Stimulated activated naive CD4-positive, alpha-beta T cell (primary cell): ENCODE results near the gene ERI2.
"Not testable (repeated sequence)": the region's sequence is repeated elsewhere in the genome, so short reads cannot be mapped to it uniquely, and the experiment has no call there.

Source experiments
- DNase-seq, 6 experiments: peaks; one replicate each; lab custom pipeline; 2025; lab: John Stamatoyannopoulos, UW

ERI2 gene

GRCh38 chr16:20814784-20815183, 8.5 kb upstream of the ERI2 start:
- no peak for DNase-seq

GRCh38 chr16:20812510-20812909, 6.2 kb upstream of the ERI2 start:
- DNase-seq, result no peak

GRCh38 chr16:20811889-20812439, 5.7 kb upstream of the ERI2 start:
- no peak for DNase-seq

- DNase-seq, result no peak
Measured at GRCh38 chr16:20807862-20808261, 1.6 kb upstream of the ERI2 start.

GRCh38 chr16:20805684-20806167, 546 bp downstream of the ERI2 start:
- DNase-seq, result not testable (repeated sequence)

GRCh38 chr16:20803561-20804214, 2.6 kb downstream of the ERI2 start:
- DNase-seq, result no peak

- no peak for DNase-seq
Measured at GRCh38 chr16:20803192-20803560, 3.1 kb downstream of the ERI2 start.

GRCh38 chr16:20801278-20801677, 5.0 kb downstream of the ERI2 start:
- no peak for DNase-seq

- DNase-seq, result peak in 2 of 6 experiments; percentile 3 to 22
Measured at GRCh38 chr16:20799599-20799998, 6.7 kb downstream of the ERI2 start.

GRCh38 chr16:20798364-20798763, 7.9 kb downstream of the ERI2 start:
- peak in 2 of 6 experiments; percentile 2 to 4 for DNase-seq

GRCh38 chr16:20791923-20792612, 14.2 kb downstream of the ERI2 start:
- no peak for DNase-seq

GRCh38 chr16:20789130-20789529, 17.1 kb downstream of the ERI2 start:
- DNase-seq, result no peak

GRCh38 chr16:20784204-20784603, 22.1 kb downstream of the ERI2 start:
- no peak for DNase-seq

GRCh38 chr16:20782470-20782869, 23.8 kb downstream of the ERI2 start:
- no peak for DNase-seq

- DNase-seq, result no peak
Measured at GRCh38 chr16:20781697-20782096, 24.6 kb downstream of the ERI2 start.

- peak; percentile 2 to 34 (median 6) for DNase-seq
Measured at GRCh38 chr16:20774703-20775362, 31.4 kb downstream of the ERI2 start.

GRCh38 chr16:20773679-20774078, 32.6 kb downstream of the ERI2 start:
- no peak for DNase-seq

GRCh38 chr16:20768818-20769217, 37.5 kb downstream of the ERI2 start:
- DNase-seq, result no peak

- DNase-seq, result no peak
Measured at GRCh38 chr16:20768121-20768520, 38.2 kb downstream of the ERI2 start.

GRCh38 chr16:20767577-20767976, 38.7 kb downstream of the ERI2 start:
- DNase-seq, result no peak

GRCh38 chr16:20766294-20766693, 40.0 kb downstream of the ERI2 start:
- no peak for DNase-seq

GRCh38 chr16:20765732-20766131, 40.5 kb downstream of the ERI2 start:
- no peak for DNase-seq

GRCh38 chr16:20764448-20764847, 41.8 kb downstream of the ERI2 start:
- not testable (repeated sequence) for DNase-seq
